GM21737 (cell line): Measurements from ENCODE around the gene FOS.
"Not testable (repeated sequence)": the region's sequence is repeated elsewhere in the genome, so short reads cannot be mapped to it uniquely, and the experiment has no call there.

Experiments
- ATAC-seq: cut with Tn5 transposase; IDR thresholded peaks from one replicate; pipeline ENCODE4 v1.9.1; 2021; ENCODE audit warnings: mild to moderate bottlenecking, moderate library complexity; ENCODE audit not compliant: unreplicated experiment

Gene FOS

GRCh38 chr14:75278422-75279152 is at the start of gene FOS:
TSS of gene FOS (plus strand) at chr14:75278828. CDS start at chr14:75278983, 155 bp downstream.
- ATAC-seq, result peak; percentile 68

- no peak for ATAC-seq
Observed at GRCh38 chr14:75229661-75230139, 48.9 kb upstream of the FOS start.

- no peak for ATAC-seq
Observed at GRCh38 chr14:75230140-75230792, 48.4 kb upstream of the FOS start.

- no peak for ATAC-seq
Observed at GRCh38 chr14:75231320-75231719, 47.3 kb upstream of the FOS start.

- no peak for ATAC-seq
Observed at GRCh38 chr14:75232191-75232590, 46.4 kb upstream of the FOS start.

- ATAC-seq, result no peak
Observed at GRCh38 chr14:75232597-75232996, 46.0 kb upstream of the FOS start.

- ATAC-seq, result no peak
Observed at GRCh38 chr14:75234173-75235115, 44.2 kb upstream of the FOS start.

- not testable (repeated sequence) for ATAC-seq
Observed at GRCh38 chr14:75235198-75235597, 43.4 kb upstream of the FOS start.

GRCh38 chr14:75236467-75236866 is 42.2 kb upstream of the FOS start:
- ATAC-seq, result no peak

- ATAC-seq, result no peak
Observed at GRCh38 chr14:75236901-75237419, 41.7 kb upstream of the FOS start.

- no peak for ATAC-seq
Observed at GRCh38 chr14:75238756-75239455, 39.7 kb upstream of the FOS start.

GRCh38 chr14:75240781-75241180 is 37.8 kb upstream of the FOS start:
- ATAC-seq, result no peak

GRCh38 chr14:75242546-75243273 is 35.9 kb upstream of the FOS start:
- ATAC-seq, result no peak

- ATAC-seq, result no peak
Observed at GRCh38 chr14:75244121-75244520, 34.5 kb upstream of the FOS start.

- ATAC-seq, result no peak
Observed at GRCh38 chr14:75246546-75247285, 31.9 kb upstream of the FOS start.

GRCh38 chr14:75247286-75247922 is 31.2 kb upstream of the FOS start:
- ATAC-seq, result no peak

GRCh38 chr14:75247939-75248338 is 30.7 kb upstream of the FOS start:
- ATAC-seq, result no peak

GRCh38 chr14:75249251-75249957 is 29.2 kb upstream of the FOS start:
- ATAC-seq, result peak; percentile 73
